Type B pancreatic cell (in vitro differentiated cells): ENCODE measurements around the gene WNT9A. TPM values are rescaled to one million over a fixed set of nuclear protein-coding genes. Genes with fewer than 3 reads are reported as not detected.

Experiments used
- DNase-seq: peaks from one replicate; pipeline ENCODE4 v3.0.0; 2021; ENCODE audit warnings: mixed read lengths; ENCODE audit not compliant: unreplicated experiment; ENCODE audit errors: extremely low spot score
- H3K27ac Mint-ChIP-seq: 2 replicates; pipeline ENCODE4 v1.8.0; 2021; ENCODE audit warnings: mild to moderate bottlenecking, mixed read lengths
- H3K27me3 Mint-ChIP-seq: 2 replicates; pipeline ENCODE4 v1.8.0; 2021; ENCODE audit warnings: mixed read lengths
- H3K36me3 Mint-ChIP-seq: 2 replicates; pipeline ENCODE4 v1.8.0; 2021; ENCODE audit warnings: mixed read lengths
- H3K4me1 Mint-ChIP-seq: one replicate; pipeline ENCODE4 v1.8.0; 2021; ENCODE audit warnings: mixed read lengths; ENCODE audit not compliant: unreplicated experiment
- H3K4me3 Mint-ChIP-seq: 2 replicates; pipeline ENCODE4 v1.8.0; 2021; ENCODE audit warnings: mild to moderate bottlenecking, mixed read lengths
- H3K9me3 Mint-ChIP-seq: 2 replicates; pipeline ENCODE4 v1.8.0; 2021; ENCODE audit warnings: mixed read lengths
- CTCF ChIP-seq: fragments of 200-600 bp; sonication (generic); conservative IDR thresholded peaks from 2 replicates; pipeline ENCODE4 v1.5.0; 2021; ENCODE audit warnings: antibody characterized with exemption, mild to moderate bottlenecking
- total RNA-seq: library from RNA; stranded (reverse); gene quantifications from 2 replicates; pipeline ENCODE4 v1.2.1, GENCODE V29; 2021; ENCODE audit warnings: low replicate concordance

Gene WNT9A
- total RNA-seq, 1 donor from 2014 or later = 4.3 TPM

GRCh38 chr1:227935826-227936225 lies 11.9 kb downstream of the WNT9A start:
- H3K4me3 Mint-ChIP-seq = no peak overlapping the region
- peaks cover 13% of the 10 kb centered on the region for H3K36me3 Mint-ChIP-seq
- no peak overlapping the region for H3K27ac Mint-ChIP-seq
- H3K9me3 Mint-ChIP-seq = no peaks in the 10 kb centered on the region
- H3K4me1 Mint-ChIP-seq = peaks cover 8% of the 10 kb centered on the region
- H3K27me3 Mint-ChIP-seq = peaks cover 3% of the 10 kb centered on the region
- DNase-seq = no peak
- no peak for TF ChIP-seq CTCF

GRCh38 chr1:227934476-227935313 lies 13.0 kb downstream of the WNT9A start:
- H3K27ac Mint-ChIP-seq = no peak overlapping the region

GRCh38 chr1:227929751-227930472 lies 17.8 kb downstream of the WNT9A start:
- no peak for TF ChIP-seq CTCF
- no peaks in the 10 kb centered on the region for H3K4me1 Mint-ChIP-seq
- DNase-seq = no peak
- no peak overlapping the region for H3K27ac Mint-ChIP-seq
- H3K27me3 Mint-ChIP-seq = no peaks in the 10 kb centered on the region
- no peaks in the 10 kb centered on the region for H3K9me3 Mint-ChIP-seq
- H3K4me3 Mint-ChIP-seq = no peak overlapping the region
- H3K36me3 Mint-ChIP-seq = no peaks in the 10 kb centered on the region

More at GRCh38 chr1:227934476-227935313, 13.0 kb downstream of the WNT9A start:
- H3K27me3 Mint-ChIP-seq = peaks cover 3% of the 10 kb centered on the region
- H3K9me3 Mint-ChIP-seq = no peaks in the 10 kb centered on the region
- TF ChIP-seq CTCF = no peak
- DNase-seq = no peak
- peaks cover 8% of the 10 kb centered on the region for H3K4me1 Mint-ChIP-seq
- H3K36me3 Mint-ChIP-seq = peaks cover 13% of the 10 kb centered on the region
- no peak overlapping the region for H3K4me3 Mint-ChIP-seq

- TF ChIP-seq CTCF = no peak
- H3K4me3 Mint-ChIP-seq = no peak overlapping the region
- H3K27me3 Mint-ChIP-seq = no peaks in the 10 kb centered on the region
- no peak for DNase-seq
- no peaks in the 10 kb centered on the region for H3K4me1 Mint-ChIP-seq
- H3K36me3 Mint-ChIP-seq = no peaks in the 10 kb centered on the region
- peak overlapping the region; percentile 34 for H3K27ac Mint-ChIP-seq
- no peaks in the 10 kb centered on the region for H3K9me3 Mint-ChIP-seq
Observed at GRCh38 chr1:227928811-227929375, 18.8 kb downstream of the WNT9A start.

- TF ChIP-seq CTCF = no peak
- no peaks in the 10 kb centered on the region for H3K27me3 Mint-ChIP-seq
- no peaks in the 10 kb centered on the region for H3K36me3 Mint-ChIP-seq
- H3K9me3 Mint-ChIP-seq = no peaks in the 10 kb centered on the region
- H3K4me3 Mint-ChIP-seq = no peak overlapping the region
- peak overlapping the region; percentile 34 for H3K27ac Mint-ChIP-seq
- DNase-seq = no peak
- peaks cover under 1% of the 10 kb centered on the region for H3K4me1 Mint-ChIP-seq
Observed at GRCh38 chr1:227927971-227928741, 19.6 kb downstream of the WNT9A start.
